ENCODE results near the gene POU5F2. TPM values are rescaled to one million over a fixed set of nuclear protein-coding genes. Genes with fewer than 3 reads are reported as not detected.

Gene POU5F2
- total RNA-seq, 2 donors from 2014 or later: 4.6 to 6.2 TPM

GRCh38 chr5:93708442-93708841 is 33.0 kb downstream of the POU5F2 start:
- DNase-seq (ENCODE audit: low spot score) (no peak), ATAC-seq (ENCODE audit: insufficient number of reproducible peaks, low FRiP score, low read depth) (no peak)
- H3K4me1 ChIP-seq (ENCODE audit: control insufficient read depth in 1 of 2, low read depth in 2 of 2): no peaks in the 10 kb centered on the region
- TF ChIP-seq, protein P1, sequence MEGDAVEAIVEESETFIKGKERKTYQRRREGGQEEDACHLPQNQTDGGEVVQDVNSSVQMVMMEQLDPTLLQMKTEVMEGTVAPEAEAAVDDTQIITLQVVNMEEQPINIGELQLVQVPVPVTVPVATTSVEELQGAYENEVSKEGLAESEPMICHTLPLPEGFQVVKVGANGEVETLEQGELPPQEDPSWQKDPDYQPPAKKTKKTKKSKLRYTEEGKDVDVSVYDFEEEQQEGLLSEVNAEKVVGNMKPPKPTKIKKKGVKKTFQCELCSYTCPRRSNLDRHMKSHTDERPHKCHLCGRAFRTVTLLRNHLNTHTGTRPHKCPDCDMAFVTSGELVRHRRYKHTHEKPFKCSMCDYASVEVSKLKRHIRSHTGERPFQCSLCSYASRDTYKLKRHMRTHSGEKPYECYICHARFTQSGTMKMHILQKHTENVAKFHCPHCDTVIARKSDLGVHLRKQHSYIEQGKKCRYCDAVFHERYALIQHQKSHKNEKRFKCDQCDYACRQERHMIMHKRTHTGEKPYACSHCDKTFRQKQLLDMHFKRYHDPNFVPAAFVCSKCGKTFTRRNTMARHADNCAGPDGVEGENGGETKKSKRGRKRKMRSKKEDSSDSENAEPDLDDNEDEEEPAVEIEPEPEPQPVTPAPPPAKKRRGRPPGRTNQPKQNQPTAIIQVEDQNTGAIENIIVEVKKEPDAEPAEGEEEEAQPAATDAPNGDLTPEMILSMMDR (IDR thresholded peaks at IDR 0.05): no peak
- no peak overlapping the region for H3K27ac ChIP-seq
- H3K27me3 ChIP-seq (replicated peaks; ENCODE audit: insufficient read depth): no peaks in the 10 kb centered on the region
- H3K36me3 ChIP-seq: no peaks in the 10 kb centered on the region
- H3K9me3 ChIP-seq: peaks cover 4% of the 10 kb centered on the region
- H3K4me3 ChIP-seq: no peak overlapping the region

DNA sequence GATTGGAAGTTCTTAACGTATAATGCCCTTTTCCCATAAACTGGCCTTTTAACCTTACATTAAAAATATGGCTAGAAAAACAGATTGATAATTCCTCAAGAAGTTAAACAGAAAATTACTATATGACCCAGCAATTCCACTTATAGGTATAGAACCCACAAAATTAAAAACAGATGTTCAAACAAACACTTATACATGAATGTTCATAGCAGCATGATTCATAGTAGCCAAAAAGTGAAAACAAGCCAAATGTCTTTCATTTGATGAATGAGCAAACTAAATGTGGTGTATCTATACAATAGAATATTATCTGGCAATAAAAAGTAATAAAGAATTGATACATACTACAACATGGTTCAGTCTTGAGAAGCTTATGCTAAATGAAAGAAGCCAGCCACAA is 35.5 kb downstream of the POU5F2 start:
- TF ChIP-seq, protein P1 (IDR thresholded peaks at IDR 0.05): no peak
- Histone ChIP-seq H3K4me3 (no peak overlapping the region), H3K9me3 (no peaks in the 10 kb centered on the region), H3K36me3 (no peaks in the 10 kb centered on the region), H3K4me1 (ENCODE audit: control insufficient read depth in 1 of 2, low read depth in 2 of 2) (no peaks in the 10 kb centered on the region), H3K27ac (no peak overlapping the region), H3K27me3 (replicated peaks; ENCODE audit: insufficient read depth) (no peaks in the 10 kb centered on the region)
- no peak for DNase-seq (ENCODE audit: low spot score)
- ATAC-seq (ENCODE audit: insufficient number of reproducible peaks, low FRiP score, low read depth): no peak

DNA sequence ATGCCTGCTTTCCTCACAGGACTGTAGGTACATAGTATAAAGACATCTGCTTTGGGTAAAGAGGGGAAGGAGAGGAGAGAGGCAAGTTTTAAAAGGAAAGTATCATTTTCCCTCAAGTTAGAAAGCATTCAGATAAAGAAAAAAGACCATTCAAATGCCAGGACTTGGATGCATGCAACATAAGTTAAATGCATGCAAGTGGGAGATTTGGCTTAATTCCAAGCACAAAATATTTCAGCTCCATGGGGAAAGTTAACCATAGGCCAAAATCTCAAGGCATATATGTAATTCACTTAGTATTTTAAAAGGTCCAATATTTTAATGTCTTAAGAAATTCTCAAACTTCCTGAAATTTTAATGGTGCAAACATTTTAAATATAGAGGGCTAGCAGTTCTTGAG is 36.4 kb downstream of the POU5F2 start:
- Histone ChIP-seq H3K9me3 (no peaks in the 10 kb centered on the region), H3K27me3 (replicated peaks; ENCODE audit: insufficient read depth) (no peaks in the 10 kb centered on the region), H3K4me1 (ENCODE audit: control insufficient read depth in 1 of 2, low read depth in 2 of 2) (no peaks in the 10 kb centered on the region), H3K4me3 (no peak overlapping the region), H3K36me3 (no peaks in the 10 kb centered on the region), H3K27ac (no peak overlapping the region)
- TF ChIP-seq, protein P1 (IDR thresholded peaks at IDR 0.05): no peak
- no peak for ATAC-seq (ENCODE audit: insufficient number of reproducible peaks, low FRiP score, low read depth)
- DNase-seq (ENCODE audit: low spot score): no peak

- no peaks in the 10 kb centered on the region for H3K9me3 ChIP-seq
- H3K27me3 ChIP-seq (replicated peaks; ENCODE audit: insufficient read depth): no peaks in the 10 kb centered on the region
- TF ChIP-seq, protein P1 (IDR thresholded peaks at IDR 0.05): no peak
- ATAC-seq (ENCODE audit: insufficient number of reproducible peaks, low FRiP score, low read depth) (no peak), DNase-seq (ENCODE audit: low spot score) (no peak)
- no peak overlapping the region for H3K27ac ChIP-seq
- H3K36me3 ChIP-seq: no peaks in the 10 kb centered on the region
- H3K4me1 ChIP-seq (ENCODE audit: control insufficient read depth in 1 of 2, low read depth in 2 of 2): no peaks in the 10 kb centered on the region
- H3K4me3 ChIP-seq: no peak overlapping the region
Measured at GRCh38 chr5:93691997-93692396, 49.4 kb downstream of the POU5F2 start.

Other genes starting within 250 kb of the POU5F2 start
- gene NR2F1-AS1, start 160.4 kb downstream of the POU5F2 start, total RNA-seq: 1 to 10 TPM in 1 of 2 donors, under 1 TPM in 1; 0.54 to 8.7 TPM
- gene NR2F1, start 158.4 kb downstream of the POU5F2 start, total RNA-seq: 1 to 10 TPM; 1.1 to 3.4 TPM